Measurements from ENCODE around the gene GPC6. TPM values are rescaled to one million over a fixed set of nuclear protein-coding genes. Genes with fewer than 3 reads are reported as not detected.
A peak's percentile ranks its signal among the peaks of the same experiment; 100 is the strongest.

GPC6 gene
- total and polyA plus RNA-seq, 4 donors = 5.9 to 29.1 (median 18.2) TPM

- H3K9ac ChIP-seq (ENCODE audit: low read depth in 1 of 2, low read length in 2 of 2) = no peak overlapping the region
- TF ChIP-seq SP1 (IDR thresholded peaks at IDR 0.05) (no peak), FOXA2 (IDR thresholded peaks at IDR 0.05) (no peak), HNF4A (conservative IDR thresholded peaks at IDR 0.05) (peak; percentile 11 to 33), EGR1 (IDR thresholded peaks at IDR 0.05; ENCODE audit: low read depth in 2 of 2) (no peak), RXRA (IDR thresholded peaks at IDR 0.05) (peak; percentile 40 to 68), CTCF (IDR thresholded peaks at IDR 0.05; ENCODE audit: low read depth, low read length, missing input control) (no peak), FOXA1 (IDR thresholded peaks at IDR 0.05) (no peak), RAD21 (IDR thresholded peaks at IDR 0.05) (peak in 1 of 2 donors; percentile 33), YY1 (IDR thresholded peaks at IDR 0.05) (peak; percentile 31)
- TF ChIP-seq, protein P1, sequence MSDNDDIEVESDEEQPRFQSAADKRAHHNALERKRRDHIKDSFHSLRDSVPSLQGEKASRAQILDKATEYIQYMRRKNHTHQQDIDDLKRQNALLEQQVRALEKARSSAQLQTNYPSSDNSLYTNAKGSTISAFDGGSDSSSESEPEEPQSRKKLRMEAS (IDR thresholded peaks at IDR 0.05) = peak; percentile 12
- H3K4me3 ChIP-seq (ENCODE audit: low read depth in 1 of 3, low read length in 3 of 3) = no peak overlapping the region
- WGBS = 21% methylated on average over 8 of the region's 8 CpGs
- no peaks in the 10 kb centered on the region for H3K36me3 ChIP-seq (ENCODE audit: control insufficient read depth in 4 of 4, insufficient read depth in 3 of 4, low read depth in 1 of 4, low read length in 3 of 4)
- no peaks in the 10 kb centered on the region for H3K27me3 ChIP-seq (ENCODE audit: control insufficient read depth in 4 of 4, insufficient read depth in 4 of 4, low read length in 3 of 4)
- H3K4me1 ChIP-seq (ENCODE audit: control insufficient read depth in 4 of 4, insufficient read depth in 4 of 4, low read length in 3 of 4) = peaks cover 0 to 27% (median 17%) of the 10 kb centered on the region in 4 donors
- peak overlapping the region; percentile 39 to 57 for H3K27ac ChIP-seq (ENCODE audit: low read depth in 1 of 2, low read length in 2 of 2)
- DNase-seq (ENCODE audit: low spot score) = no peak
- H3K9me3 ChIP-seq (ENCODE audit: control insufficient read depth in 4 of 4, low read length in 3 of 4) = no peaks in the 10 kb centered on the region
Measured at GRCh38 chr13:94344126-94344818, 1117.7 kb downstream of the GPC6 start.

GRCh38 chr13:94345374-94346195 is 1119.0 kb downstream of the GPC6 start:
- no peak overlapping the region for H3K4me3 ChIP-seq (ENCODE audit: low read depth in 1 of 3, low read length in 3 of 3)
- H3K27ac ChIP-seq (ENCODE audit: low read depth in 1 of 2, low read length in 2 of 2) = no peak overlapping the region
- H3K9ac ChIP-seq (ENCODE audit: low read depth in 1 of 2, low read length in 2 of 2) = no peak overlapping the region
- peaks cover 0 to 24% (median 17%) of the 10 kb centered on the region in 4 donors for H3K4me1 ChIP-seq (ENCODE audit: control insufficient read depth in 4 of 4, insufficient read depth in 4 of 4, low read length in 3 of 4)
- H3K36me3 ChIP-seq (ENCODE audit: control insufficient read depth in 4 of 4, insufficient read depth in 3 of 4, low read depth in 1 of 4, low read length in 3 of 4) = no peaks in the 10 kb centered on the region
- H3K9me3 ChIP-seq (ENCODE audit: control insufficient read depth in 4 of 4, low read length in 3 of 4) = no peaks in the 10 kb centered on the region
- DNase-seq (ENCODE audit: low spot score) = no peak
- 63% methylated on average over 8 of the region's 8 CpGs for WGBS
- no peaks in the 10 kb centered on the region for H3K27me3 ChIP-seq (ENCODE audit: control insufficient read depth in 4 of 4, insufficient read depth in 4 of 4, low read length in 3 of 4)
- TF ChIP-seq, protein P2, sequence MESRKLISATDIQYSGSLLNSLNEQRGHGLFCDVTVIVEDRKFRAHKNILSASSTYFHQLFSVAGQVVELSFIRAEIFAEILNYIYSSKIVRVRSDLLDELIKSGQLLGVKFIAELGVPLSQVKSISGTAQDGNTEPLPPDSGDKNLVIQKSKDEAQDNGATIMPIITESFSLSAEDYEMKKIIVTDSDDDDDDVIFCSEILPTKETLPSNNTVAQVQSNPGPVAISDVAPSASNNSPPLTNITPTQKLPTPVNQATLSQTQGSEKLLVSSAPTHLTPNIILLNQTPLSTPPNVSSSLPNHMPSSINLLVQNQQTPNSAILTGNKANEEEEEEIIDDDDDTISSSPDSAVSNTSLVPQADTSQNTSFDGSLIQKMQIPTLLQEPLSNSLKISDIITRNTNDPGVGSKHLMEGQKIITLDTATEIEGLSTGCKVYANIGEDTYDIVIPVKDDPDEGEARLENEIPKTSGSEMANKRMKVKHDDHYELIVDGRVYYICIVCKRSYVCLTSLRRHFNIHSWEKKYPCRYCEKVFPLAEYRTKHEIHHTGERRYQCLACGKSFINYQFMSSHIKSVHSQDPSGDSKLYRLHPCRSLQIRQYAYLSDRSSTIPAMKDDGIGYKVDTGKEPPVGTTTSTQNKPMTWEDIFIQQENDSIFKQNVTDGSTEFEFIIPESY (IDR thresholded peaks at IDR 0.05) = no peak
- TF ChIP-seq RXRA (IDR thresholded peaks at IDR 0.05) (no peak), RAD21 (IDR thresholded peaks at IDR 0.05) (peak; percentile 74)

All from liver (tissue), 9 donors.